Smooth muscle cell (in vitro differentiated cells): Measurements from ENCODE around the gene FOXO1. TPM values are rescaled to one million over a fixed set of nuclear protein-coding genes. Genes with fewer than 3 reads are reported as not detected.

ENCODE experiments used
- DNase-seq: peaks from one replicate; lab custom pipeline; 2025; ENCODE audit not compliant: unreplicated experiment; lab: John Stamatoyannopoulos, UW
- H2AFZ ChIP-seq: fragments of 200-600 bp; sonication (generic); 2 replicates; pipeline ENCODE4 v1.6.0; 2016; ENCODE audit warnings: antibody characterized with exemption, low read depth, mild to moderate bottlenecking
- H3F3A ChIP-seq: fragments of 200-600 bp; sonication (generic); 2 replicates; pipeline ENCODE4 v1.6.0; 2017; ENCODE audit warnings: antibody characterized with exemption, low read depth
- H3K27ac ChIP-seq: fragments of 200-600 bp; sonication (generic); 2 replicates; pipeline ENCODE4 v1.5.1; 2016; ENCODE audit warnings: low read depth, mild to moderate bottlenecking
- H3K27me3 ChIP-seq: fragments of 200-600 bp; sonication (generic); 2 replicates; pipeline ENCODE4 v1.6.1; 2016; ENCODE audit warnings: low read depth, mild to moderate bottlenecking
- H3K36me3 ChIP-seq: fragments of 200-600 bp; sonication (generic); 2 replicates; pipeline ENCODE4 v1.5.1; 2016; ENCODE audit warnings: low read depth
- H3K4me1 ChIP-seq: fragments of 200-600 bp; sonication (generic); 2 replicates; pipeline ENCODE4 v1.5.1; 2016; ENCODE audit warnings: low read depth
- H3K4me2 ChIP-seq: fragments of 200-600 bp; sonication (generic); 2 replicates; pipeline ENCODE4 v1.6.0; 2016; ENCODE audit warnings: mild to moderate bottlenecking
- H3K4me3 ChIP-seq: fragments of 200-600 bp; sonication (generic); 2 replicates; pipeline ENCODE4 v1.5.1; 2016; ENCODE audit warnings: mild to moderate bottlenecking
- H3K79me2 ChIP-seq: fragments of 200-600 bp; sonication (generic); 2 replicates; pipeline ENCODE4 v1.6.0; 2016; ENCODE audit warnings: low read depth, mild to moderate bottlenecking
- H3K9ac ChIP-seq: fragments of 200-600 bp; sonication (generic); 2 replicates; pipeline ENCODE4 v1.6.0; 2016; ENCODE audit warnings: low read depth
- H3K9me3 ChIP-seq: fragments of 200-600 bp; sonication (generic); replicated peaks from 2 replicates; pipeline ENCODE4 v1.5.1; 2016; ENCODE audit warnings: low read depth
- H4K20me1 ChIP-seq: fragments of 200-600 bp; sonication (generic); 2 replicates; pipeline ENCODE4 v1.6.0; 2016; ENCODE audit warnings: low read depth
- WGBS: methylation state at CpG from one replicate; pipeline ENCODE4 v1.1.7; 2016; ENCODE audit warnings: low lambda C conversion rate; 5-methylcytosine and 5-hydroxymethylcytosine counted together
- polyA plus RNA-seq: library from polyadenylated mRNA; unstranded; fragments of >200 nt; fragmentation: Nextera tagmentation; extraction: Ambion mirVana; gene quantifications from 2 replicates; pipeline ENCODE4 v1.2.1, GENCODE V29; 2016
- total RNA-seq: library from RNA; depleted of rRNA; stranded (reverse); fragments of >200 nt; gene quantifications from 2 replicates; pipeline ENCODE4 v1.2.3, GENCODE V29; 2014
- TF ChIP-seq, protein P1 (sequence below): fragments of 200-600 bp; sonication (generic); IDR thresholded peaks from 2 replicates; pipeline ENCODE4 v1.5.1; 2017; ENCODE audit warnings: borderline replicate concordance, mild to moderate bottlenecking, antibody characterized with exemption; ENCODE audit not compliant: insufficient read depth, poor library complexity, severe bottlenecking

FOXO1 gene
- total and polyA plus RNA-seq, 2 experiments from 2014 or later: 17.0 to 19.9 TPM

DNA sequence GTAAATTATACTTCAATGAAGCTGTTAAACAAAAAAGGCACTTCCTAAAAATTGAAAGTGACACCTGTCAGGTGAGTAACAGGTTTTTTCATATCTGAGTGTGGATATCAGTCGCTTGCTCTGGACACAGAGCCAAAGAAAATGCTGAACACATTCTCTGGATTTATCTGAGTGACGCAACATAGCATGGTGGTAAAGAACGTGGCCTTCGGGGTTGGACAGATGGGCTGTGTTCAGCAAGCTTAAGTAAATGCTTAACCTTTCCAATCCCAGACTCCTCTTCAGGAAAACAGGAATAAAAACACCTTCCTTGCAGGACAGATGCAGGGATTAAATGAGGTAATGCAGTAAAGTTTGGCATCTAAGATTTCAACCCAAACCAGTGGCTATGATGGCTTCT lies 132.0 kb downstream of the FOXO1 start:
- Histone ChIP-seq H3K4me1 (no peaks in the 10 kb centered on the region), H3K4me2 (no peak overlapping the region), H3F3A (no peaks in the 10 kb centered on the region), H3K36me3 (no peaks in the 10 kb centered on the region), H3K9me3 (no peaks in the 10 kb centered on the region), H3K4me3 (no peak overlapping the region), H3K79me2 (no peaks in the 10 kb centered on the region), H3K9ac (no peak overlapping the region), H3K27me3 (no peaks in the 10 kb centered on the region), H3K27ac (no peak overlapping the region), H4K20me1 (no peaks in the 10 kb centered on the region), H2AFZ (no peak overlapping the region)
- 67% methylated on average over 4 of the region's 4 CpGs for WGBS
- TF ChIP-seq, protein P1, sequence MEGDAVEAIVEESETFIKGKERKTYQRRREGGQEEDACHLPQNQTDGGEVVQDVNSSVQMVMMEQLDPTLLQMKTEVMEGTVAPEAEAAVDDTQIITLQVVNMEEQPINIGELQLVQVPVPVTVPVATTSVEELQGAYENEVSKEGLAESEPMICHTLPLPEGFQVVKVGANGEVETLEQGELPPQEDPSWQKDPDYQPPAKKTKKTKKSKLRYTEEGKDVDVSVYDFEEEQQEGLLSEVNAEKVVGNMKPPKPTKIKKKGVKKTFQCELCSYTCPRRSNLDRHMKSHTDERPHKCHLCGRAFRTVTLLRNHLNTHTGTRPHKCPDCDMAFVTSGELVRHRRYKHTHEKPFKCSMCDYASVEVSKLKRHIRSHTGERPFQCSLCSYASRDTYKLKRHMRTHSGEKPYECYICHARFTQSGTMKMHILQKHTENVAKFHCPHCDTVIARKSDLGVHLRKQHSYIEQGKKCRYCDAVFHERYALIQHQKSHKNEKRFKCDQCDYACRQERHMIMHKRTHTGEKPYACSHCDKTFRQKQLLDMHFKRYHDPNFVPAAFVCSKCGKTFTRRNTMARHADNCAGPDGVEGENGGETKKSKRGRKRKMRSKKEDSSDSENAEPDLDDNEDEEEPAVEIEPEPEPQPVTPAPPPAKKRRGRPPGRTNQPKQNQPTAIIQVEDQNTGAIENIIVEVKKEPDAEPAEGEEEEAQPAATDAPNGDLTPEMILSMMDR: no peak
- DNase-seq: no peak

- 89% methylated on average over 8 of the region's 8 CpGs for WGBS
- TF ChIP-seq, protein P1: no peak
These were observed 133.4 kb downstream of the FOXO1 start for GRCh38 chr13:40533072-40533471.

GRCh38 chr13:40530961-40531360 lies 135.5 kb downstream of the FOXO1 start:
- Histone ChIP-seq H3K79me2 (no peaks in the 10 kb centered on the region), H3K4me2 (no peak overlapping the region), H2AFZ (no peak overlapping the region), H3F3A (no peaks in the 10 kb centered on the region), H4K20me1 (no peaks in the 10 kb centered on the region), H3K4me1 (no peaks in the 10 kb centered on the region), H3K27ac (no peak overlapping the region), H3K27me3 (no peaks in the 10 kb centered on the region), H3K36me3 (no peaks in the 10 kb centered on the region), H3K4me3 (no peak overlapping the region), H3K9me3 (no peaks in the 10 kb centered on the region), H3K9ac (no peak overlapping the region)
- WGBS: 94% methylated on average over 1 of the region's 1 CpG
- TF ChIP-seq, protein P1: no peak
- no peak for DNase-seq

More at GRCh38 chr13:40533072-40533471, 133.4 kb downstream of the FOXO1 start:
- no peaks in the 10 kb centered on the region for H3K27me3 ChIP-seq
- H3K4me2 ChIP-seq: no peak overlapping the region
- H2AFZ ChIP-seq: no peak overlapping the region
- H3K9ac ChIP-seq: no peak overlapping the region
- H3K36me3 ChIP-seq: no peaks in the 10 kb centered on the region
- no peak overlapping the region for H3K4me3 ChIP-seq
- no peaks in the 10 kb centered on the region for H3K79me2 ChIP-seq
- H3F3A ChIP-seq: no peaks in the 10 kb centered on the region
- H4K20me1 ChIP-seq: no peaks in the 10 kb centered on the region
- no peak overlapping the region for H3K27ac ChIP-seq
- DNase-seq: no peak
- no peaks in the 10 kb centered on the region for H3K9me3 ChIP-seq
- no peaks in the 10 kb centered on the region for H3K4me1 ChIP-seq

GRCh38 chr13:40528881-40529280 lies 137.6 kb downstream of the FOXO1 start:
- 18% methylated on average over 6 of the region's 6 CpGs for WGBS
- Histone ChIP-seq H3K9ac (no peak overlapping the region), H3F3A (no peaks in the 10 kb centered on the region), H4K20me1 (no peaks in the 10 kb centered on the region), H3K9me3 (no peaks in the 10 kb centered on the region), H3K4me2 (peak overlapping the region; percentile 5), H3K36me3 (no peaks in the 10 kb centered on the region), H3K4me3 (no peak overlapping the region), H3K79me2 (no peaks in the 10 kb centered on the region), H3K4me1 (no peaks in the 10 kb centered on the region), H3K27ac (peak overlapping the region; percentile 39), H2AFZ (no peak overlapping the region), H3K27me3 (no peaks in the 10 kb centered on the region)
- TF ChIP-seq, protein P1: no peak
- no peak for DNase-seq
